A549 (cell line): ENCODE results near the gene SUCLA2. TPM values are rescaled to one million over a fixed set of nuclear protein-coding genes. Genes with fewer than 3 reads are reported as not detected.

Experiments used
- ATAC-seq, 2 experiments: fragments of 200-7000 bp in 1 of 2; fragments of >200 bp in 1 of 2; cut with Nextera tagmentation in 1 of 2; cut with Tn5 transposase in 1 of 2; 3 replicates each; pipeline versions ENCODE4 v1.8.0 to v1.9.1; 2018 to 2020; ENCODE audit warnings: mild to moderate bottlenecking in 1 of 2, moderate library complexity in 1 of 2
- CTCF ChIA-PET: fragments of 300-600 bp; sonication (Branson Sonifier 250); formaldehyde crosslinking; extraction: SDS; loops from one replicate; lab custom pipeline; 2021; ENCODE audit warnings: antibody characterized with exemption, inconsistent platforms; lab: Yijun Ruan, JAX
- POLR2A ChIA-PET: fragments of 350-600 bp; formaldehyde crosslinking; extraction: SDS; loops from one replicate; lab custom pipeline; 2021; ENCODE audit warnings: antibody characterized with exemption, inconsistent platforms; lab: Yijun Ruan, JAX
- DNase-seq, 2 experiments: peaks; one replicate each; pipeline versions ENCODE4 v3.0.0 to v3.0.0-alpha.2; 2011 to 2016; ENCODE audit warnings: low read depth in 1 of 2, low spot score in 1 of 2
- FAIRE-seq: peaks from 2 replicates; lab custom pipeline; 2011; peaks lifted over from hg19 to GRCh38; lab: Jason Lieb, UNC
- H3K27ac ChIP-seq, 2 experiments: fragments of >200 bp; sonication (Bioruptor Twin); formaldehyde crosslinking; 3 replicates each; pipeline ENCODE4 v1.5.1; 2016 to 2017
- H3K4me1 ChIP-seq: fragments of >200 bp; sonication (Bioruptor Twin); formaldehyde crosslinking; 3 replicates; pipeline ENCODE4 v1.6.1; 2016
- H3K4me2 ChIP-seq: fragments of >200 bp; sonication (Bioruptor Twin); formaldehyde crosslinking; 3 replicates; pipeline ENCODE4 v1.6.1; 2016
- H3K4me3 ChIP-seq: fragments of >200 bp; sonication (Bioruptor Twin); formaldehyde crosslinking; 3 replicates; pipeline ENCODE4 v1.5.1; 2016
- H3K9me3 ChIP-seq: fragments of >200 bp; sonication (Bioruptor Twin); formaldehyde crosslinking; 3 replicates; pipeline ENCODE4 v1.6.1; 2016
- CEBPB ChIP-seq, 2 experiments: fragments of >200 bp in 1 of 2; sonication (Bioruptor Twin) in 1 of 2; formaldehyde crosslinking in 1 of 2; IDR thresholded peaks; 2 replicates each; pipeline ENCODE4 v1.6.1; 2012 to 2016
- ESRRA ChIP-seq: fragments of 150-350 bp; IDR thresholded peaks from 2 replicates; pipeline ENCODE4 v1.6.1; 2014; ENCODE audit warnings: mild to moderate bottlenecking, low read length, borderline replicate concordance
- FOSB ChIP-seq: fragments of 250-450 bp; sonication (Bioruptor Pico); IDR thresholded peaks from 2 replicates; pipeline ENCODE4 v1.5.0; 2020; ENCODE audit warnings: mild to moderate bottlenecking, moderate library complexity
- FOSL2 ChIP-seq, 2 experiments: fragments of 450-650 bp in 1 of 2; fragments of >200 bp in 1 of 2; sonication (Bioruptor Twin) in 1 of 2; formaldehyde crosslinking; IDR thresholded peaks; 2 replicates each; pipeline versions ENCODE4 v1.5.0 to v1.6.1; 2016 to 2020; ENCODE audit warnings: mild to moderate bottlenecking in 1 of 2, moderate library complexity in 1 of 2
- HDAC2 ChIP-seq: fragments of 200-600 bp; sonication (generic); IDR thresholded peaks from 2 replicates; pipeline ENCODE4 v1.6.1; 2016
- HOXB5 ChIP-seq: fragments of 250-450 bp; sonication (Bioruptor Pico); IDR thresholded peaks from 2 replicates; pipeline ENCODE4 v1.5.0; 2020; ENCODE audit warnings: mild to moderate bottlenecking, moderate library complexity
- JUN ChIP-seq, 2 experiments: fragments of >200 bp; sonication (Bioruptor Twin); formaldehyde crosslinking; IDR thresholded peaks; 2 replicates in 1 of 2; 3 replicates in 1 of 2; pipeline ENCODE4 v1.6.1; 2016 to 2017
- JUNB ChIP-seq: fragments of >200 bp; sonication (Bioruptor Twin); formaldehyde crosslinking; IDR thresholded peaks from 2 replicates; pipeline ENCODE4 v1.6.1; 2016
- KDM1A ChIP-seq: fragments of 200-600 bp; sonication (generic); IDR thresholded peaks from 2 replicates; pipeline ENCODE4 v1.6.1; 2016; ENCODE audit warnings: low read depth, mild to moderate bottlenecking
- MAFK ChIP-seq: fragments of 450-650 bp; IDR thresholded peaks from 2 replicates; pipeline ENCODE4 v1.6.1; 2014; ENCODE audit not compliant: partially characterized antibody
- MYC ChIP-seq: IDR thresholded peaks from 2 replicates; pipeline ENCODE4 v1.6.1; 2012; ENCODE audit warnings: mild to moderate bottlenecking, inconsistent platforms, low read length, improper control_type of control experiment, borderline replicate concordance
- NFE2L2 ChIP-seq: fragments of 150-350 bp; conservative IDR thresholded peaks from 2 replicates; pipeline ENCODE4 v1.6.1; 2014; ENCODE audit warnings: low read length
- POLR2AphosphoS2 ChIP-seq: conservative IDR thresholded peaks from 2 replicates; pipeline ENCODE4 v1.6.1; 2012; ENCODE audit warnings: low read length, improper control_type of control experiment, inconsistent platforms
- RCOR1 ChIP-seq: fragments of 150-350 bp; IDR thresholded peaks from 2 replicates; pipeline ENCODE4 v1.6.1; 2014; ENCODE audit warnings: antibody characterized with exemption, low read length, low read depth
- TP53 ChIP-seq: fragments of 250-450 bp; sonication (Bioruptor Pico); IDR thresholded peaks from 2 replicates; pipeline ENCODE4 v1.5.0; 2021; ENCODE audit warnings: mild to moderate bottlenecking, moderate library complexity
- ZFP36 ChIP-seq: fragments of 450-650 bp; IDR thresholded peaks from 2 replicates; pipeline ENCODE4 v1.6.1; 2014; ENCODE audit warnings: borderline replicate concordance; ENCODE audit not compliant: partially characterized antibody
- WGBS: methylation state at CpG from one replicate; pipeline ENCODE4 v1.1.6; 2017; ENCODE audit errors: missing lambda C conversion rate; 5-methylcytosine and 5-hydroxymethylcytosine counted together
- polyA plus RNA-seq, 4 experiments: library from polyadenylated mRNA; depleted of rRNA in 3 of 4; stranded (reverse); fragments of >200 nt; fragmentation: RNase III in 1 of 4; extraction: RNeasy Plus Mini Kit Qiagen cat#74134 plus additional on column Dnase treatment in 1 of 4; gene quantifications; 2 replicates in 3 of 4; 3 replicates in 1 of 4; pipeline ENCODE4 v1.2.3, GENCODE V29; 2011 to 2017
- TF ChIP-seq, protein P1 (sequence below): fragments of 150-350 bp; IDR thresholded peaks from 2 replicates; pipeline ENCODE4 v1.6.1; 2014; ENCODE audit warnings: low read depth, mild to moderate bottlenecking, low read length
- TF ChIP-seq, protein P2 (sequence below): IDR thresholded peaks from 2 replicates; pipeline ENCODE4 v1.6.1; 2012; ENCODE audit warnings: low read depth, borderline replicate concordance
- TF ChIP-seq, protein P3 (sequence below): fragments of 250-450 bp; sonication (Bioruptor Pico); IDR thresholded peaks from 2 replicates; pipeline ENCODE4 v1.5.0; 2021; ENCODE audit warnings: mild to moderate bottlenecking, moderate library complexity, borderline replicate concordance
- TF ChIP-seq, protein P4 (sequence below): fragments of >200 bp; sonication (Bioruptor Twin); formaldehyde crosslinking; IDR thresholded peaks from 2 replicates; pipeline ENCODE4 v1.6.1; 2016
- TF ChIP-seq, protein P5 (sequence below): fragments of >200 bp; sonication (Bioruptor Twin); formaldehyde crosslinking; IDR thresholded peaks from 3 replicates; pipeline ENCODE4 v1.5.1; 2016

The SUCLA2 gene
- polyA plus RNA-seq, 2 of the 4 experiments (the other 2 are of a cell fraction) = 52.6 to 65.4 TPM

DNA sequence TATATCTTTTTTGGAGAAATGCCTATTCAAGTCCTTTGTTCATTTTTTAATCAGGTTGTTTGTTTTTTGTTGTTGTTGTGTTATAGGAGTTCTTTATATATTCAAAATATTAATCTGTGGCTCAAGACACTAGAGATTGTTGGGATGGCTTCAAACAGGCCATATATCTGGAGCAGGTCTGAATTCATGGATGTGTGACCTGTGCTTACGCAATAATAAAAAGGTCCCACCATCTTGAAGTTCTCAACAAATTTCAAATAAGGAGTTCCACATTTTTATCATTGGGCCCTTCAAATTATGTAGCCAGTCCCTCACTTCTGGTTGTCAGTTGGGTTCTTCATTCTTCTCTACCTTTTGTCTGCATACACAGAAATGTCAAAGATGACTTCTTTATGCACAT, 18.7 kb upstream of the SUCLA2 start:
- no peak for ATAC-seq
- H3K27ac ChIP-seq = no peak overlapping the region
- FAIRE-seq = no peak
- 94% methylated on average over 1 of the region's 1 CpG for WGBS
- ChIA-PET CTCF (no interaction called here), POLR2A (no interaction called here)
- H3K4me1 ChIP-seq = no peaks in the 10 kb centered on the region
- H3K4me2 ChIP-seq = no peak overlapping the region
- DNase-seq = no peak
- no peak overlapping the region for H3K4me3 ChIP-seq
- TF ChIP-seq TP53 (no peak), CEBPB (IDR thresholded peaks at IDR 0.05) (peak in 1 of 2 experiments; percentile 13; a peak in 1 of 4 replicates)
- H3K9me3 ChIP-seq = no peaks in the 10 kb centered on the region

DNA sequence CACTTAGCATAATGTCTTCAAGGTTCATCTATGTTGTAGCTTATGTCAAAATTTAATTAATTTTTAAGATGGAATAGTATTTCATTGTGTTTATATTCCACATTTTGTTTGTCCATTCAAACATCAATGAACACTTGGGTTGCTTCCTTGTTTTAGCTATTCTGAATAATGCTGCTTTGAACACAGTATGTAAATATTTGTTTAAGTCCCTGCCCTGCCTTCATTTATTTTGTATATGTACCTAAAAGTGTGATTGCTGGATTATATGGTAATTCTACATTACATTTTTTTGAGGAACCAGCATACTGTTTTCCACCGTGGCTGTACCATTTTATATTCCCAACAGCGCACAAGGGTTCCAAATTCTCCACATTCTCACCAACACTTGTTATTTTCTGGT, 17.6 kb upstream of the SUCLA2 start:
- ChIA-PET CTCF (no interaction called here), POLR2A (no interaction called here)
- DNase-seq (no peak), FAIRE-seq (no peak), ATAC-seq (no peak)
- no peak overlapping the region for H3K4me3 ChIP-seq
- H3K4me1 ChIP-seq = no peaks in the 10 kb centered on the region
- no peak overlapping the region for H3K27ac ChIP-seq
- no peaks in the 10 kb centered on the region for H3K9me3 ChIP-seq
- TF ChIP-seq, protein P1, sequence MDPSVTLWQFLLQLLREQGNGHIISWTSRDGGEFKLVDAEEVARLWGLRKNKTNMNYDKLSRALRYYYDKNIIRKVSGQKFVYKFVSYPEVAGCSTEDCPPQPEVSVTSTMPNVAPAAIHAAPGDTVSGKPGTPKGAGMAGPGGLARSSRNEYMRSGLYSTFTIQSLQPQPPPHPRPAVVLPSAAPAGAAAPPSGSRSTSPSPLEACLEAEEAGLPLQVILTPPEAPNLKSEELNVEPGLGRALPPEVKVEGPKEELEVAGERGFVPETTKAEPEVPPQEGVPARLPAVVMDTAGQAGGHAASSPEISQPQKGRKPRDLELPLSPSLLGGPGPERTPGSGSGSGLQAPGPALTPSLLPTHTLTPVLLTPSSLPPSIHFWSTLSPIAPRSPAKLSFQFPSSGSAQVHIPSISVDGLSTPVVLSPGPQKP = no peak
- TF ChIP-seq, protein P2, sequence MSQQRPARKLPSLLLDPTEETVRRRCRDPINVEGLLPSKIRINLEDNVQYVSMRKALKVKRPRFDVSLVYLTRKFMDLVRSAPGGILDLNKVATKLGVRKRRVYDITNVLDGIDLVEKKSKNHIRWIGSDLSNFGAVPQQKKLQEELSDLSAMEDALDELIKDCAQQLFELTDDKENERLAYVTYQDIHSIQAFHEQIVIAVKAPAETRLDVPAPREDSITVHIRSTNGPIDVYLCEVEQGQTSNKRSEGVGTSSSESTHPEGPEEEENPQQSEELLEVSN = no peak
- 85% methylated on average over 2 of the region's 2 CpGs for WGBS
- H3K4me2 ChIP-seq = no peak overlapping the region

DNA sequence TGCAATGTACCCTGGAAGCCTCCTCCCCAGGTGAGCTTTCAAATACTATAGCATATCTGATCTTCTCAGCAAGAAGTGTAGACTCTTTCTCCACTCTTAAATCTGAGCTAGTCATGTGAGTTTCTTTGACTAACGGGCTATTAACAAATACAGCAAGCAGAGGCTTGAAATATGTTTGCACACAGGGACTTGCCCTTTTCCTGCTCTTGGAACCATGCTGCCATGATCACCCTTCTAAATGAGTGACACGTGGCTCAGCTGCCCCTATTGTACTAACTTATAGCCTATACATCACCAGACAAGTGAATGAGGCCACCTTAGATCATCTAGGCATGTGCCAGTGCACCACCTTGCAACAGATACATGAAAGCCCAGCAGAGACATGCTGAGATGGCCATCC, 13.3 kb upstream of the SUCLA2 start:
- Histone ChIP-seq H3K9me3 (no peaks in the 10 kb centered on the region), H3K4me3 (no peak overlapping the region), H3K4me1 (peaks cover 7% of the 10 kb centered on the region), H3K4me2 (no peak overlapping the region), H3K27ac (no peak overlapping the region)
- ChIA-PET POLR2A (no interaction called here), CTCF (interaction anchor here (0.7 to 1.7 kb wide), 2 partner anchors 24 to 78 kb away, joined by 3 to 8 read pairs; partner anchors contain the start of gene NUDT15)
- ATAC-seq (no peak), FAIRE-seq (no peak), DNase-seq (no peak)
- TF ChIP-seq, protein P1 = no peak
- no peak for TF ChIP-seq ESRRA
- no peak for TF ChIP-seq CEBPB (IDR thresholded peaks at IDR 0.05)
- TF ChIP-seq POLR2AphosphoS2 = no peak
- no peak for TF ChIP-seq JUNB
- TF ChIP-seq, protein P3, sequence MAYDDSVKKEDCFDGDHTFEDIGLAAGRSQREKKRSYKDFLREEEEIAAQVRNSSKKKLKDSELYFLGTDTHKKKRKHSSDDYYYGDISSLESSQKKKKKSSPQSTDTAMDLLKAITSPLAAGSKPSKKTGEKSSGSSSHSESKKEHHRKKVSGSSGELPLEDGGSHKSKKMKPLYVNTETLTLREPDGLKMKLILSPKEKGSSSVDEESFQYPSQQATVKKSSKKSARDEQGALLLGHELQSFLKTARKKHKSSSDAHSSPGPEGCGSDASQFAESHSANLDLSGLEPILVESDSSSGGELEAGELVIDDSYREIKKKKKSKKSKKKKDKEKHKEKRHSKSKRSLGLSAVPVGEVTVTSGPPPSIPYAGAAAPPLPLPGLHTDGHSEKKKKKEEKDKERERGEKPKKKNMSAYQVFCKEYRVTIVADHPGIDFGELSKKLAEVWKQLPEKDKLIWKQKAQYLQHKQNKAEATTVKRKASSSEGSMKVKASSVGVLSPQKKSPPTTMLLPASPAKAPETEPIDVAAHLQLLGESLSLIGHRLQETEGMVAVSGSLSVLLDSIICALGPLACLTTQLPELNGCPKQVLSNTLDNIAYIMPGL (CRISPR knock-in tag) = no peak
- no peak for TF ChIP-seq TP53
- TF ChIP-seq KDM1A = no peak
- no peak for TF ChIP-seq FOSB (CRISPR knock-in tag)
- TF ChIP-seq MYC = no peak
- no peak for TF ChIP-seq HDAC2
- TF ChIP-seq, protein P4, sequence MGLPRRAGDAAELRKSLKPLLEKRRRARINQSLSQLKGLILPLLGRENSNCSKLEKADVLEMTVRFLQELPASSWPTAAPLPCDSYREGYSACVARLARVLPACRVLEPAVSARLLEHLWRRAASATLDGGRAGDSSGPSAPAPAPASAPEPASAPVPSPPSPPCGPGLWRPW = no peak
- no peak for TF ChIP-seq MAFK
- no peak for TF ChIP-seq ZFP36
- TF ChIP-seq JUN (IDR thresholded peaks at IDR 0.05) = no peak
- no peak for TF ChIP-seq RCOR1
- TF ChIP-seq NFE2L2 = no peak
- no peak for TF ChIP-seq FOSL2 (IDR thresholded peaks at IDR 0.05)
- TF ChIP-seq FOSL2 (CRISPR knock-in tag; IDR thresholded peaks at IDR 0.05) = no peak
- TF ChIP-seq HOXB5 (CRISPR knock-in tag) = no peak
- TF ChIP-seq, protein P5, sequence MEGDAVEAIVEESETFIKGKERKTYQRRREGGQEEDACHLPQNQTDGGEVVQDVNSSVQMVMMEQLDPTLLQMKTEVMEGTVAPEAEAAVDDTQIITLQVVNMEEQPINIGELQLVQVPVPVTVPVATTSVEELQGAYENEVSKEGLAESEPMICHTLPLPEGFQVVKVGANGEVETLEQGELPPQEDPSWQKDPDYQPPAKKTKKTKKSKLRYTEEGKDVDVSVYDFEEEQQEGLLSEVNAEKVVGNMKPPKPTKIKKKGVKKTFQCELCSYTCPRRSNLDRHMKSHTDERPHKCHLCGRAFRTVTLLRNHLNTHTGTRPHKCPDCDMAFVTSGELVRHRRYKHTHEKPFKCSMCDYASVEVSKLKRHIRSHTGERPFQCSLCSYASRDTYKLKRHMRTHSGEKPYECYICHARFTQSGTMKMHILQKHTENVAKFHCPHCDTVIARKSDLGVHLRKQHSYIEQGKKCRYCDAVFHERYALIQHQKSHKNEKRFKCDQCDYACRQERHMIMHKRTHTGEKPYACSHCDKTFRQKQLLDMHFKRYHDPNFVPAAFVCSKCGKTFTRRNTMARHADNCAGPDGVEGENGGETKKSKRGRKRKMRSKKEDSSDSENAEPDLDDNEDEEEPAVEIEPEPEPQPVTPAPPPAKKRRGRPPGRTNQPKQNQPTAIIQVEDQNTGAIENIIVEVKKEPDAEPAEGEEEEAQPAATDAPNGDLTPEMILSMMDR = no peak
- 63% methylated on average over 2 of the region's 2 CpGs for WGBS
